Gastrocnemius medialis (tissue), 4 donors: Measurements from ENCODE around the gene LMX1B.

Experiments
- POLR2A ChIP-seq, 2 donors: fragments of 450-650 bp; IDR thresholded peaks; one replicate each; pipeline ENCODE4 v1.6.1; 2017; ENCODE audit warnings: antibody characterized with exemption in 2 of 2, mild to moderate bottlenecking in 2 of 2, moderate library complexity in 2 of 2
- TF ChIP-seq, protein P1 (sequence below), 5 experiments: fragments of 450-650 bp in 3 of 5; fragments of 200-600 bp in 2 of 5; sonication (generic) in 2 of 5; IDR thresholded peaks in 4 of 5; conservative IDR thresholded peaks in 1 of 5; 1 replicate in 4 of 5; 2 replicates in 1 of 5; pipeline ENCODE4 v1.5.1; 2016 to 2019; ENCODE audit warnings: antibody characterized with exemption in 5 of 5, mild to moderate bottlenecking in 3 of 5, moderate library complexity in 3 of 5

GRCh38 chr9:126682113-126682810 lies 68.5 kb downstream of the LMX1B start:
- TF ChIP-seq, protein P1, sequence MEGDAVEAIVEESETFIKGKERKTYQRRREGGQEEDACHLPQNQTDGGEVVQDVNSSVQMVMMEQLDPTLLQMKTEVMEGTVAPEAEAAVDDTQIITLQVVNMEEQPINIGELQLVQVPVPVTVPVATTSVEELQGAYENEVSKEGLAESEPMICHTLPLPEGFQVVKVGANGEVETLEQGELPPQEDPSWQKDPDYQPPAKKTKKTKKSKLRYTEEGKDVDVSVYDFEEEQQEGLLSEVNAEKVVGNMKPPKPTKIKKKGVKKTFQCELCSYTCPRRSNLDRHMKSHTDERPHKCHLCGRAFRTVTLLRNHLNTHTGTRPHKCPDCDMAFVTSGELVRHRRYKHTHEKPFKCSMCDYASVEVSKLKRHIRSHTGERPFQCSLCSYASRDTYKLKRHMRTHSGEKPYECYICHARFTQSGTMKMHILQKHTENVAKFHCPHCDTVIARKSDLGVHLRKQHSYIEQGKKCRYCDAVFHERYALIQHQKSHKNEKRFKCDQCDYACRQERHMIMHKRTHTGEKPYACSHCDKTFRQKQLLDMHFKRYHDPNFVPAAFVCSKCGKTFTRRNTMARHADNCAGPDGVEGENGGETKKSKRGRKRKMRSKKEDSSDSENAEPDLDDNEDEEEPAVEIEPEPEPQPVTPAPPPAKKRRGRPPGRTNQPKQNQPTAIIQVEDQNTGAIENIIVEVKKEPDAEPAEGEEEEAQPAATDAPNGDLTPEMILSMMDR (IDR thresholded peaks at IDR 0.05 in 4 of 5, conservative IDR thresholded peaks at IDR 0.05 in 1 of 5) = no peak
- TF ChIP-seq POLR2A (IDR thresholded peaks at IDR 0.05) = no peak
